K562 (cell line): ENCODE measurements around the gene MYL4. TPM values are rescaled to one million over a fixed set of nuclear protein-coding genes. Genes with fewer than 3 reads are reported as not detected.
"Not testable (repeated sequence)": the region's sequence is repeated elsewhere in the genome, so short reads cannot be mapped to it uniquely, and the experiment has no call there.

Experiments used
- ATAC-seq: fragments of 200-7000 bp; cut with Tn5 transposase; 3 replicates; pipeline ENCODE4 v1.9.1; 2020; ENCODE audit warnings: moderate library complexity
- BruUV-seq: library from RNA; stranded (reverse); fragments of 400-500 nt; replicated peaks from 2 replicates; lab custom pipeline; 2021; lab: Mats Ljungman, UMichigan
- CTCF ChIA-PET: fragments of 300-600 bp; formaldehyde crosslinking; extraction: SDS; loops from one replicate; lab custom pipeline; 2021; ENCODE audit warnings: low intra/inter-chr PET ratio; lab: Yijun Ruan, JAX
- POLR2A ChIA-PET: fragments of 300-600, 350-650 bp; sonication (Branson Sonifier 250); formaldehyde crosslinking; extraction: SDS; loops from one replicate; lab custom pipeline; 2021; ENCODE audit warnings: antibody characterized with exemption, inconsistent platforms; lab: Yijun Ruan, JAX
- DNase-seq, 4 experiments: peaks; one replicate each; pipeline versions ENCODE4 v3.0.0 to v3.0.0-alpha.2; 2011 to 2018; ENCODE audit warnings: low spot score in 3 of 4, mixed read lengths in 3 of 4; ENCODE audit errors: extremely low read depth in 1 of 4
- FAIRE-seq: peaks from 2 replicates; lab custom pipeline; 2011; peaks lifted over from hg19 to GRCh38; lab: Jason Lieb, UNC
- H2AFZ ChIP-seq: 2 replicates; pipeline ENCODE4 v1.6.0; 2011; ENCODE audit warnings: low read depth, low read length, control low read depth, inconsistent platforms
- H3K27ac ChIP-seq: fragments of 200-600 bp; 3 replicates; pipeline ENCODE4 v1.8.0; 2011; ENCODE audit warnings: low read depth, mild to moderate bottlenecking, control low read depth, inconsistent platforms, low read length, moderate library complexity, mixed read lengths; ENCODE audit errors: extremely low read depth
- H3K27me3 ChIP-seq, 2 experiments: fragments of 300-600 bp in 1 of 2; 2 replicates in 1 of 2; 3 replicates in 1 of 2; pipeline versions ENCODE4 v1.6.0 to v1.8.0; 2011; ENCODE audit warnings: inconsistent platforms in 2 of 2, low read length in 2 of 2, mild to moderate bottlenecking in 1 of 2, mixed read lengths in 1 of 2, moderate library complexity in 1 of 2; ENCODE audit not compliant: control insufficient read depth in 2 of 2, insufficient read depth in 2 of 2
- H3K36me3 ChIP-seq: fragments of 300-600 bp; 3 replicates; pipeline ENCODE4 v1.8.0; 2011; ENCODE audit warnings: mild to moderate bottlenecking, low read length, inconsistent platforms; ENCODE audit not compliant: control insufficient read depth, insufficient read depth
- H3K4me1 ChIP-seq, 2 experiments: fragments of 200-600 bp in 1 of 2; replicated peaks in 1 of 2; 2 replicates in 1 of 2; 3 replicates in 1 of 2; pipeline versions ENCODE4 v1.5.1 to v1.8.0; 2011; ENCODE audit warnings: inconsistent platforms in 2 of 2, low read length in 2 of 2, mild to moderate bottlenecking in 1 of 2, mixed read lengths in 1 of 2, moderate library complexity in 1 of 2; ENCODE audit not compliant: control insufficient read depth in 2 of 2, insufficient read depth in 2 of 2
- H3K4me2 ChIP-seq: 2 replicates; pipeline ENCODE4 v1.6.1; 2011; ENCODE audit warnings: low read length, control low read depth, inconsistent platforms, mixed read lengths; ENCODE audit not compliant: insufficient read depth
- H3K4me3 ChIP-seq: fragments of 200-600 bp; sonication (generic), shearing (Covaris generic); 2 replicates; pipeline ENCODE4 v1.5.1; 2016; ENCODE audit warnings: control low read depth, inconsistent platforms
- H3K79me2 ChIP-seq: fragments of 200-600 bp; 3 replicates; pipeline ENCODE4 v1.8.0; 2011; ENCODE audit warnings: low read length, inconsistent platforms; ENCODE audit not compliant: control insufficient read depth, insufficient read depth
- H3K9ac ChIP-seq, 2 experiments: 2 replicates each; pipeline versions ENCODE4 v1.6.0 to v1.6.1; 2011; ENCODE audit warnings: low read depth in 2 of 2, low read length in 2 of 2, control low read depth in 1 of 2, inconsistent platforms in 1 of 2, mild to moderate bottlenecking in 1 of 2, mixed read lengths in 1 of 2; ENCODE audit not compliant: insufficient read depth in 1 of 2
- H3K9me1 ChIP-seq: one replicate; pipeline ENCODE4 v1.6.0; 2011; ENCODE audit warnings: inconsistent platforms, mild to moderate bottlenecking, low read length, moderate library complexity; ENCODE audit not compliant: control insufficient read depth, insufficient read depth
- H3K9me3 ChIP-seq: replicated peaks from 2 replicates; pipeline ENCODE4 v1.5.1; 2011; ENCODE audit warnings: low read depth, low read length, inconsistent platforms; ENCODE audit not compliant: control insufficient read depth, insufficient read depth
- H4K20me1 ChIP-seq: replicated peaks from 2 replicates; pipeline ENCODE4 v1.6.1; 2011; ENCODE audit warnings: low read length, inconsistent platforms, mixed read lengths; ENCODE audit not compliant: control insufficient read depth, insufficient read depth
- SMARCA5 ChIP-seq: fragments of 450-650 bp; IDR thresholded peaks from 2 replicates; pipeline ENCODE4 v1.6.1; 2016
- WGBS: fragments of 100-300 bp; shearing (Covaris generic); methylation state at CpG from one replicate; pipeline ENCODE4 v1.1.6; 2016; ENCODE audit warnings: low coverage, mixed read lengths; ENCODE audit not compliant: insufficient coverage; ENCODE audit errors: missing lambda C conversion rate; 5-methylcytosine and 5-hydroxymethylcytosine counted together
- in situ Hi-C: fragments of 300-500 bp; cut with MboI; formaldehyde crosslinking; loops from 4 replicates; pipeline ENCODE4 v1.15.0; 2018; ENCODE audit warnings: inconsistent platforms, mixed read lengths
- intact Hi-C: fragments of 100-400 bp; cut with micrococcal nuclease; formaldehyde crosslinking; loops from 2 replicates; pipeline ENCODE4 v1.14.2; 2022
- polyA plus RNA-seq, 8 experiments: library from polyadenylated mRNA; depleted of rRNA in 4 of 8; stranded (reverse) in 5 of 8; unstranded in 3 of 8; fragments of >200 nt; fragmentation: Nextera tagmentation in 2 of 8; fragmentation: Illumina TruSeq in 1 of 8; extraction: Ambion mirVana in 2 of 8; extraction: Trizol in 1 of 8; gene quantifications; 2 replicates each; pipeline versions ENCODE4 v1.2.1 to v1.2.3, GENCODE V29; 2011 to 2014; ENCODE audit warnings: inconsistent platforms in 1 of 8, missing spikeins in 1 of 8
- total RNA-seq, 7 experiments: library from RNA; depleted of rRNA in 6 of 7; stranded (reverse); fragments of >200 nt in 6 of 7; fragmentation: Illumina TruSeq in 2 of 7; extraction: Trizol in 2 of 7; gene quantifications; 2 replicates each; pipeline versions ENCODE4 v1.2.1 to v1.2.3, GENCODE V29; 2011 to 2021; ENCODE audit warnings: low replicate concordance in 1 of 7

Gene MYL4
- total and polyA plus RNA-seq, 9 of the 15 experiments (the other 6 are each of a cell fraction or from before 2014, with no cell fraction given) = 117 to 423 (median 221) TPM

DNA sequence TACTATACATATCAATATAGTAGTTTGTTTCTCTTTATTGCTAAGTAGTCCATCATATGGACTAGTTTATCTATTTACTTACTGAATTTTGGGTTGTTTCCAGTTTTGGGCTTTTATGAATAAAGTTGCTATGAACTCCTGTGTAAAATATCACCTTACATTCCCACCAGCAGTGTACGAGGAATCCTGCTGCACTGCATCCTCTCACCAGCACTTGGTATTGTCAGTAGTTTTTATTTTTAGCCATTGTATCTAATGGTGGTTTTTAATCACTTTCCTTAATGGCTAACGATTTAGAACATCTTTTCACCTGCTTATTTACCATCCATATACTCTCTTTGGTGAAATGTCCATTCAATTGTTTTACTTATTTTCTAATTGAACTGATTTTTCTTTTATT, 44.0 kb upstream of the MYL4 start:
- H3K9me1 ChIP-seq = no peaks in the 10 kb centered on the region
- intact Hi-C loops (no loop called here), in situ Hi-C loops (no loop called here)
- peaks cover 38% of the 10 kb centered on the region for H3K79me2 ChIP-seq
- H4K20me1 ChIP-seq = no peaks in the 10 kb centered on the region
- TF ChIP-seq SMARCA5 = no peak
- FAIRE-seq (no peak), ATAC-seq (no peak), DNase-seq (no peak)
- ChIA-PET CTCF (no interaction called here), POLR2A (no interaction called here)
- H3K4me1 ChIP-seq = no peaks in the 10 kb centered on the region
- H3K4me3 ChIP-seq = no peak overlapping the region
- H2AFZ ChIP-seq = no peak overlapping the region
- WGBS = 91% methylated on average over 2 of the region's 2 CpGs
- no TSS peak for BruUV-seq
- no peaks in the 10 kb centered on the region for H3K9me3 ChIP-seq
- H3K36me3 ChIP-seq = peaks cover 90% of the 10 kb centered on the region
- no peak overlapping the region for H3K27ac ChIP-seq
- no peak overlapping the region for H3K4me2 ChIP-seq
- H3K9ac ChIP-seq = no peak overlapping the region
- no peaks in the 10 kb centered on the region for H3K27me3 ChIP-seq

DNA sequence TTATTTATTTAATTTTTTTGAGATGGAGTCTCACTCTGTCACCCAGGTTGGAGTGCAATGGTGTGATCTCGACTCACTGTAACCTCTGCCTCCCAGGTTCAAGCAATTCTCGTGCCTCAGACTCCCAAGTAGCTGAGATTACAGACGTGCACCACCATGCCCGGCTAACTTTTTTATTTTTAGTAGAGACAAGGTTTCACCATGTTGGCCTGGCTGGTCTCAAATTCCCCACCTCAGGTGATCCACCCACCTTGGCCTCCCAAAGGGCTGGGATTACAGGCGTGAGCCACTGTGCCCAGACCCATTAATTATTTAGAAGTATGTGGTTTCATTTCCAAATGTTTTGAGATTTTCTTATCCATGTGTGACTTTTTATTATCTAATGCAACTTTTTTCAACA, 42.3 kb upstream of the MYL4 start:
- CTCF ChIA-PET, intact Hi-C loops: not testable (repeated sequence)

GRCh38 chr17:47168896-47169295, 40.3 kb upstream of the MYL4 start:
- DNase-seq, H2AFZ ChIP-seq, H3K9ac ChIP-seq, H3K4me2 ChIP-seq, H4K20me1 ChIP-seq, H3K9me1 ChIP-seq, H3K27me3 ChIP-seq, BruUV-seq, H3K4me1 ChIP-seq, H3K9me3 ChIP-seq, intact Hi-C loops, H3K4me3 ChIP-seq, ATAC-seq, in situ Hi-C loops, H3K27ac ChIP-seq, FAIRE-seq: not testable (repeated sequence)
- H3K36me3 ChIP-seq = peaks cover 94% of the 10 kb centered on the region
- ChIA-PET CTCF (interaction anchor here (0.6 kb wide), 1 partner anchor 97 kb away, joined by 3 read pairs; no protein-coding TSS in a partner anchor), POLR2A (interaction anchor here (1.9 kb wide), 1 partner anchor 8 kb away, joined by 7 read pairs; no protein-coding TSS in a partner anchor)
- 77% methylated on average over 3 of the region's 4 CpGs for WGBS
- peaks cover 70% of the 10 kb centered on the region for H3K79me2 ChIP-seq

More for the DNA sequence above, 42.3 kb upstream of the MYL4 start:
- BruUV-seq, H2AFZ ChIP-seq, H3K4me1 ChIP-seq, H3K27me3 ChIP-seq, in situ Hi-C loops, H3K9me3 ChIP-seq, H3K27ac ChIP-seq, FAIRE-seq, H3K9me1 ChIP-seq, H3K9ac ChIP-seq, H3K4me2 ChIP-seq, ATAC-seq, H3K4me3 ChIP-seq, DNase-seq, H4K20me1 ChIP-seq: not testable (repeated sequence)
- 83% methylated on average over 5 of the region's 5 CpGs for WGBS
- Histone ChIP-seq H3K79me2 (peaks cover 52% of the 10 kb centered on the region), H3K36me3 (peaks cover 91% of the 10 kb centered on the region)
- POLR2A ChIA-PET = interaction anchor here (1.0 to 1.3 kb wide), 2 partner anchors 12 to 44 kb away, joined by 3 read pairs; no protein-coding TSS in a partner anchor
